Measurements from ENCODE around the gene UMOD.

The UMOD gene

DNA sequence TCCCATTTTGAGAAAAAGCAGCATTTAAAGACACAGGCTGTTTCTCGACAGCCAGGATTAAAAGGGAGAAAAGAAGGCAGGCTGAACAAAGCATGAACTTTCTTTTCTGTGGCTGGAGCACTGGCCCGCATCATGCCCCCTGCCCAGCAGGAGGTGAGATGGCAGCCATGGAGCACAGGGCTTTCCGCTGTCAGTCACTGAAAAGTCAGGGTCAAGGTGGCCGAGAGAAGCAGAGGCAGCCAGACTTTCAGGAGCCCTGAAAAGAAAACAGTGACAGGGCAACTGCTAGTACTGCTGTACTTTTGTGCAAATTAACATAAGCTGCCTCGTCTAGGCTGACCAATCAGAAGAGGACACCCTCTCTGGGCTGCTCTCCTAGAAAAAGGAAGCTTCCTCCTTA, 19.4 kb downstream of the UMOD start:
- no peak for DNase-seq (ENCODE audit: low read depth in 1 of 2, low spot score in 1 of 2)
- no peak overlapping the region for H3K27ac ChIP-seq (replicated peaks)
- H3K27me3 ChIP-seq (ENCODE audit: insufficient read depth, poor library complexity, severe bottlenecking) = no peaks in the 10 kb centered on the region
- no peak overlapping the region for H3K4me3 ChIP-seq (replicated peaks; ENCODE audit: insufficient read depth, low read length)
- TF ChIP-seq SPI1 (IDR thresholded peaks at IDR 0.05; ENCODE audit: borderline replicate concordance, low read depth) = no peak
- TF ChIP-seq, protein P1, sequence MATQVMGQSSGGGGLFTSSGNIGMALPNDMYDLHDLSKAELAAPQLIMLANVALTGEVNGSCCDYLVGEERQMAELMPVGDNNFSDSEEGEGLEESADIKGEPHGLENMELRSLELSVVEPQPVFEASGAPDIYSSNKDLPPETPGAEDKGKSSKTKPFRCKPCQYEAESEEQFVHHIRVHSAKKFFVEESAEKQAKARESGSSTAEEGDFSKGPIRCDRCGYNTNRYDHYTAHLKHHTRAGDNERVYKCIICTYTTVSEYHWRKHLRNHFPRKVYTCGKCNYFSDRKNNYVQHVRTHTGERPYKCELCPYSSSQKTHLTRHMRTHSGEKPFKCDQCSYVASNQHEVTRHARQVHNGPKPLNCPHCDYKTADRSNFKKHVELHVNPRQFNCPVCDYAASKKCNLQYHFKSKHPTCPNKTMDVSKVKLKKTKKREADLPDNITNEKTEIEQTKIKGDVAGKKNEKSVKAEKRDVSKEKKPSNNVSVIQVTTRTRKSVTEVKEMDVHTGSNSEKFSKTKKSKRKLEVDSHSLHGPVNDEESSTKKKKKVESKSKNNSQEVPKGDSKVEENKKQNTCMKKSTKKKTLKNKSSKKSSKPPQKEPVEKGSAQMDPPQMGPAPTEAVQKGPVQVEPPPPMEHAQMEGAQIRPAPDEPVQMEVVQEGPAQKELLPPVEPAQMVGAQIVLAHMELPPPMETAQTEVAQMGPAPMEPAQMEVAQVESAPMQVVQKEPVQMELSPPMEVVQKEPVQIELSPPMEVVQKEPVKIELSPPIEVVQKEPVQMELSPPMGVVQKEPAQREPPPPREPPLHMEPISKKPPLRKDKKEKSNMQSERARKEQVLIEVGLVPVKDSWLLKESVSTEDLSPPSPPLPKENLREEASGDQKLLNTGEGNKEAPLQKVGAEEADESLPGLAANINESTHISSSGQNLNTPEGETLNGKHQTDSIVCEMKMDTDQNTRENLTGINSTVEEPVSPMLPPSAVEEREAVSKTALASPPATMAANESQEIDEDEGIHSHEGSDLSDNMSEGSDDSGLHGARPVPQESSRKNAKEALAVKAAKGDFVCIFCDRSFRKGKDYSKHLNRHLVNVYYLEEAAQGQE (IDR thresholded peaks at IDR 0.05; ENCODE audit: insufficient replicate concordance, low read depth) = no peak
- no peak for TF ChIP-seq GABPA (IDR thresholded peaks at IDR 0.05; ENCODE audit: low read depth)
- TF ChIP-seq, protein P2, sequence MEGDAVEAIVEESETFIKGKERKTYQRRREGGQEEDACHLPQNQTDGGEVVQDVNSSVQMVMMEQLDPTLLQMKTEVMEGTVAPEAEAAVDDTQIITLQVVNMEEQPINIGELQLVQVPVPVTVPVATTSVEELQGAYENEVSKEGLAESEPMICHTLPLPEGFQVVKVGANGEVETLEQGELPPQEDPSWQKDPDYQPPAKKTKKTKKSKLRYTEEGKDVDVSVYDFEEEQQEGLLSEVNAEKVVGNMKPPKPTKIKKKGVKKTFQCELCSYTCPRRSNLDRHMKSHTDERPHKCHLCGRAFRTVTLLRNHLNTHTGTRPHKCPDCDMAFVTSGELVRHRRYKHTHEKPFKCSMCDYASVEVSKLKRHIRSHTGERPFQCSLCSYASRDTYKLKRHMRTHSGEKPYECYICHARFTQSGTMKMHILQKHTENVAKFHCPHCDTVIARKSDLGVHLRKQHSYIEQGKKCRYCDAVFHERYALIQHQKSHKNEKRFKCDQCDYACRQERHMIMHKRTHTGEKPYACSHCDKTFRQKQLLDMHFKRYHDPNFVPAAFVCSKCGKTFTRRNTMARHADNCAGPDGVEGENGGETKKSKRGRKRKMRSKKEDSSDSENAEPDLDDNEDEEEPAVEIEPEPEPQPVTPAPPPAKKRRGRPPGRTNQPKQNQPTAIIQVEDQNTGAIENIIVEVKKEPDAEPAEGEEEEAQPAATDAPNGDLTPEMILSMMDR (IDR thresholded peaks at IDR 0.05; ENCODE audit: insufficient read depth, low read length) = no peak
- no peak for TF ChIP-seq POLR2AphosphoS5 (IDR thresholded peaks at IDR 0.05; ENCODE audit: low read depth)

DNA sequence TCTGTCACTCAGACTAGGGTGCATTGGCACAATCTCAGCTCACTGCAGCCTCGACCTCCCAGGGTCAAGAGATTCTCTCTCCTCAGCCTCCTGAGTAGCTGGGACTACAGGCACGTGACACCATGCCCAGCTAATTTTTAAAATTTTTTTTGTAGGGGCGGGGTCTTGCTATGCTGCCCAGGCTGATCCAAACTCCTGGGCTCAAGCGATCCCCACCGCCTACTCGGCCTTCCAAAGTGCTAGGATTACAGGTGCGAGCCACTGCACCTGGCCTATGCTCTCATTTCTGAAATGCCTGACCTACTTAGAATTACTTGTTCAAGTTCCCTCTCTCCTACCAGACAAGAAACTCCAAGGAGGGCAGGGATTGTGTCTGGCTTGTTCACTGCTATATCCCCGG, 20.1 kb downstream of the UMOD start:
- TF ChIP-seq, protein P1 (IDR thresholded peaks at IDR 0.05; ENCODE audit: insufficient replicate concordance, low read depth) = no peak
- TF ChIP-seq, protein P2 (IDR thresholded peaks at IDR 0.05; ENCODE audit: insufficient read depth, low read length) = no peak
- TF ChIP-seq SPI1 (IDR thresholded peaks at IDR 0.05; ENCODE audit: borderline replicate concordance, low read depth) (no peak), GABPA (IDR thresholded peaks at IDR 0.05; ENCODE audit: low read depth) (no peak), POLR2AphosphoS5 (IDR thresholded peaks at IDR 0.05; ENCODE audit: low read depth) (no peak)
- no peaks in the 10 kb centered on the region for H3K27me3 ChIP-seq (ENCODE audit: insufficient read depth, poor library complexity, severe bottlenecking)
- no peak overlapping the region for H3K27ac ChIP-seq (replicated peaks)
- no peak overlapping the region for H3K4me3 ChIP-seq (replicated peaks; ENCODE audit: insufficient read depth, low read length)
- no peak for DNase-seq (ENCODE audit: low read depth in 1 of 2, low spot score in 1 of 2)

DNA sequence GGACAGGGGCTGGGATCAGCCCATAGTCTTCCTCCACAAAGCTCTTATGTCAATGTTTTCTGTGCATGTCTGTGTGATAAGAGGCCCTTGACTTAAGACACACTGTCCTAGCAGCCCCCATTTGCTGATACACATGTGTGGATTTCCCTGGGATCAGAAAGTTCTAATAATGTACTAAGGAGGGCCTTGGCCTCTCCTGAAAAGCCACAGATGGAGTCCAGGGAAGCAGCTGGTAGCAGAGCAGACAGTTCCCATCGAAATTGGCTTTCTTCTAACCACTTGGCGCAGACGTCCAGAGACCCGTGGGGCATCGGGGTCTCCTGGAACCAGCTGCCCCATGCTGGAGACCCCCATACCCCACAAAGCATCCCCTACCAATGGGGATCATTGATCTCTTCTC, 20.9 kb downstream of the UMOD start:
- no peak for DNase-seq (ENCODE audit: low read depth in 1 of 2, low spot score in 1 of 2)
- TF ChIP-seq SPI1 (IDR thresholded peaks at IDR 0.05; ENCODE audit: borderline replicate concordance, low read depth) (no peak), GABPA (IDR thresholded peaks at IDR 0.05; ENCODE audit: low read depth) (no peak), POLR2AphosphoS5 (IDR thresholded peaks at IDR 0.05; ENCODE audit: low read depth) (no peak)
- TF ChIP-seq, protein P1 (IDR thresholded peaks at IDR 0.05; ENCODE audit: insufficient replicate concordance, low read depth) = no peak
- TF ChIP-seq, protein P2 (IDR thresholded peaks at IDR 0.05; ENCODE audit: insufficient read depth, low read length) = no peak
- H3K27ac ChIP-seq (replicated peaks) = no peak overlapping the region
- no peak overlapping the region for H3K4me3 ChIP-seq (replicated peaks; ENCODE audit: insufficient read depth, low read length)
- no peaks in the 10 kb centered on the region for H3K27me3 ChIP-seq (ENCODE audit: insufficient read depth, poor library complexity, severe bottlenecking)

Data from HL-60 (cell line).